D721Med (cell line): Measurements from ENCODE around the gene HNRNPK.

Experiments
- DNase-seq: peaks from one replicate; pipeline ENCODE4 v3.0.0; 2011; ENCODE audit warnings: low spot score; ENCODE audit not compliant: insufficient read length
- FAIRE-seq: peaks from 2 replicates; lab custom pipeline; 2011; peaks lifted over from hg19 to GRCh38; lab: Jason Lieb, UNC
- CTCF ChIP-seq: IDR thresholded peaks from 2 replicates; pipeline ENCODE4 v1.5.1; 2012; ENCODE audit warnings: mild to moderate bottlenecking, control low read depth; ENCODE audit not compliant: insufficient read depth; ENCODE audit errors: missing control alignments

HNRNPK gene

GRCh38 chr9:83987402-83987791, 7.4 kb upstream of the HNRNPK start:
- TF ChIP-seq CTCF, result no peak
- FAIRE-seq, result no peak
- no peak for DNase-seq

DNA sequence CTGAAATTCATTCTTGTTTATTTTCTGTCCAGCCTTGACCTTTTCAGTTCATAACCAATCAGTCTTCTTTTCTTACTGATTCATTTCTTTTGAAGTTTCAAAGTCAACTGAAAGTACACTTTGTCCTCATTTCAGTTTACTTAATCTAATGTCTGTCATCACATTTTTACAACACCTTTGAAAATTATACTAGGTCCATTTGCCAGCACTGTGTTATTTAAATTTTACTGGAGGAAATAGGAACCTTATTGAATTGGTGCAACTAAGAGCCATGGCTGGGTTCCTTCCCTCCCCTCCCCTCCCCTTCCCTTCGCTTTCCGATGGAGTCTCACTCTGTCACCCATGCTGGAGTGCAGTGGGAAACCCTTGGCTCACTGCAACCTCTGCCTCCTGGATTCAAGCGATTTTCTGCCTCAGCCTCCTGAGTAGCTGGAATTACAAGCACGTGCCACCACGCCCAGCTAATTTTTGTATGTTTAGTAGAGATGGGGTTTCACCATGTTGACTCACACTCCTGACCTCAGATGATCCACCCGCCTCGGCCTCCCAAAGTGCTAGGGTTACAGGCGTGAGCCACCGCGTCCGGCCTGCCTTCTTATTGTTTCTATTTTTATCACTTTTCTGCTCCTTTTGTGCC, 6.9 kb upstream of the HNRNPK start:
- FAIRE-seq, result no peak
- no peak for TF ChIP-seq CTCF
- DNase-seq, result no peak

DNA sequence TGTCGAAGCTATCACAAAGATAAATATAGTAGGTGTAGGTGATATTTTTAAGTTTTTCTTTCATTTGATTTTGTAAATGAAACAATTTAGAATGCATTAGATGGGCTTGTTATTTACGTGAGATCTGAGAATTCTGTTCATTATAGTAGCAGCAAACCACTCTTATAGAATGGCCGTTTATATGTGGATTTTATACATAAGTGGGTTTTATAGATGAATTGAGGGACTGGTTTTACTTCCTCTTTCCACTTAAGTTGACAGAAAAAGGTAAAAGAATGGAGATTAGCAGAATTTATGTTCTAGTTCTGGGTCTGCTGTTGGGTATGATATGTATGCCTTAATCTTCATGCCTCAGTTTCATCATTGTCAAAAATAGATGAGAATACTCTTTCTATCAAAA, 6.2 kb upstream of the HNRNPK start:
- no peak for FAIRE-seq
- TF ChIP-seq CTCF, result no peak
- DNase-seq, result no peak

DNA sequence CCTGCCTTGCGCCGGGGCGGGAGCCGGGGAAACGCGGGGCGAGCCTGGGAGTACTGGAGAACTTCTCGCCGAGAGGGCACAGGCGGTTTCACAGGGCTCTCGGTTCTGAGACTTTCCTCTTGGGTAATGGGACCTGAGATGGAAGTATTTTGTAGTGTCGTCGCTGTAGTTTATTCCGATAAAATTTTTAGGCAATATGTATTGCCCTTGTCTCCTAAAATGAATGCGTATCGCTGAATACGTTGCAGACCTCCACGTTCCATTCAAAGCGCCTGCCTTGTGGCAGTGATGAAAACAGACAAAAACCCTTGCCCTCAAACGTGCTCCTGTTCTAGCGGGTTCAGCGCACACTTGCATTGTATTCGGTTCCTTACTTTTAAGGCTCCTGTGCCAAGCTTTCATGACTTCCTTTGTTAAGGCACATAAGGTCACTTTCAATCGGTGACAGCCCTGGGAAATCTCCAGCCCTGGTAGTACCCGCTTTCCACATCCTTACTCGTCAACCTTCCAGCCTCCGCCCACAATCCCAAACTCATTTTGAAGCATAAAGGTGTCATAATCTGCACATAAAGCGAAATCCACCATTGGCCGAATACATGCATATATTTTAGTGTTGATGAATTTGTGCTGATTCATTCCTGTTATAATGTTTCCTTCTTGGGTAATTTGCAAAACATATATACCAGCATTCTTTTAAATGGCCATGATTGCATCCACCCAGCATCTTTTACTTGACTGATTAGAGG, 1.3 kb upstream of the HNRNPK start:
- DNase-seq (no peak), FAIRE-seq (no peak)
- TF ChIP-seq CTCF, result no peak

DNA sequence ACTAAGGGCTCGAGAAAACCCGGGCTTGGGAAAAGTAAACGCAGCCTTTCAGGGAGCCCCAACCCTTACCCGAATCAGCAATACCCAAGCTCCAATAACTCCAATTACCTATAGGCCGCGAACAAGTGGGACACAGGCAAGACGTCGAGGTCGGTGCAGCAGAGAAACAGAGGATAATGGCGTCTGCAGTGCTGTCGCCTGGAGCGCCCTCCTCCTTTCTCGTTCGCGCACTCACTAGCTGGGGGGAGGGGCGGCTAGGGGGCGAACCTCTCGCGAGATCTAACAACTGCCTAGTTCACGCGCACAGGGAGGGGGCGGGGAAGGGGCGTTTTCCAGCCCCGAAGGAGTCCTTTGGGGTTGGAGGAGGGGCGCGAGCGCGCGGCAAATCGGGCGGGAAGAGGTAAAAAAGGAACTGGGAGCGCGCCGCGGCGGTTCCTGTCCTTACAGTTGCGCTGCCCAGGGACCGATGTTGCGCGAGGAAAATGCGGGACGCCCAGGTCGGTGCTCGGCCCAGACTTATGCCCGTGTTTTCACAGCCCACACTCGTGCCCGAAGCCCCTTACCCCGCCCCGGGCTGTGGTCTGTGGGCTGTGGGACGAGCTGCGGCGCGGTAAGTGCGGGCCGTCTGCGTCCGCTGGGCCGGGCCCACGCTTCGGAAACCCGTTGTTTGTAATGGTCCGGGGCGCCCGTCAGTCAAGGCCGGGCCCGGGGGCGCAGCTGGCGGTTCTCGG, 545 bp upstream of the HNRNPK start, which contains the start of gene RMI1:
Gene RMI1 (plus strand): TSS at position 411 of the 731 bp plus-strand sequence. CDS start 20,182 bp downstream, outside the sequence.
- no peak for TF ChIP-seq CTCF
- DNase-seq (peak; percentile 46), FAIRE-seq (no peak)

DNA sequence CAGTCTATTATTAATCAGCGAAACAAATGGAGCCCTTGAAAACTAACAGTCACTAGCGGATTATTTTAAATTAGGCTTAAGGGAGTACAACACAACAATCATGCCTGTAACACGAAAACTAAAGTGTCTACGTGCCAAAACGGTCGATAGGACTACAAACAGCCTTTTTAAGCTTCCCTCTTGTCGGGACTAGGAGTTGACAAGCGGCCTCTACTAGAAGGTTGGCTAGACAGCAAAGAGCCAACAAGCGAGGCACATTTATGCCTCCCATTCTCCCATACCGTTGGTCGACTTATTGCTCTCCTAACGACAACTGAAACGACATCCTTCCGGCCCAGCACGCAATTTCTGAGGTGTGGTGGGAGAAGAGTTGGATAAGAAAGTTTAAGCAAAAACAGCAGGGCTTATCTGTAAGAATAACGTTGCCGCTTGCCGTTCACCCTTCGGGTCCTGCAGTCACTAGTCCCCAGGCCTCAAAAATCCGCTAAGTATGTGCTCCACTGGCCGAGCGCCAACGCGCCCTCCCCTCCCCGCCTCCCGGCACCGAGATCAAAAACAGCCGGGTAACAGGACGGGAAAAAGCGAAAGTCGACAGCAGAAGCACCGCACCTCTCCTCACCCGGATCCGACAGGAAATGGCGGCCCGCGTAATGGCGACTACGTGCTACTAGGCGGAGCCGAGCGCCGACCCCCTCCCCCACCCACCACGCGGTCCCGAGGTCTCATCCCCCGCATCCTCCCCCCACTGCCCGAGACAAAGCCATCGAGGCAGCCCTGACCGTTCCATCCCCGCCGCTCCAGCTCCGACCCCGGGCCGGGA, 813 bp downstream of the HNRNPK start:
- no peak for TF ChIP-seq CTCF
- FAIRE-seq (no peak), DNase-seq (peak; percentile 46)
